Hepatocyte (in vitro differentiated cells): ENCODE results near the gene OXSM. TPM values are rescaled to one million over a fixed set of nuclear protein-coding genes. Genes with fewer than 3 reads are reported as not detected.

ENCODE experiments used
- DNase-seq: peaks from one replicate; pipeline ENCODE4 v3.0.0-alpha.2; 2016; ENCODE audit warnings: low spot score
- H2AFZ ChIP-seq: fragments of 200-600 bp; sonication (generic); 2 replicates; pipeline ENCODE4 v1.6.0; 2016; ENCODE audit warnings: antibody characterized with exemption, mild to moderate bottlenecking
- H3K27ac ChIP-seq: fragments of 200-600 bp; sonication (generic); 2 replicates; pipeline ENCODE4 v1.5.1; 2016; ENCODE audit warnings: mild to moderate bottlenecking
- H3K27me3 ChIP-seq: fragments of 200-600 bp; sonication (generic); 2 replicates; pipeline ENCODE4 v1.6.1; 2016
- H3K36me3 ChIP-seq: fragments of 200-600 bp; sonication (generic); replicated peaks from 2 replicates; pipeline ENCODE4 v1.5.1; 2016; ENCODE audit warnings: low read depth; ENCODE audit not compliant: insufficient read depth
- H3K4me1 ChIP-seq: fragments of 200-600 bp; sonication (generic); 2 replicates; pipeline ENCODE4 v1.5.1; 2016; ENCODE audit warnings: mild to moderate bottlenecking, moderate library complexity; ENCODE audit not compliant: insufficient read depth
- H3K4me2 ChIP-seq: fragments of 200-600 bp; sonication (generic); 2 replicates; pipeline ENCODE4 v1.6.0; 2016
- H3K4me3 ChIP-seq: fragments of 200-600 bp; sonication (generic); 2 replicates; pipeline ENCODE4 v1.5.1; 2016; ENCODE audit warnings: mild to moderate bottlenecking
- H3K79me2 ChIP-seq: fragments of 200-600 bp; sonication (generic); 2 replicates; pipeline ENCODE4 v1.6.0; 2017; ENCODE audit warnings: mild to moderate bottlenecking
- H3K9me2 ChIP-seq: fragments of 200-600 bp; sonication (generic); replicated peaks from 2 replicates; pipeline ENCODE4 v1.6.0; 2017; ENCODE audit warnings: mild to moderate bottlenecking; ENCODE audit not compliant: insufficient read depth
- H3K9me3 ChIP-seq: fragments of 200-600 bp; sonication (generic); 2 replicates; pipeline ENCODE4 v1.5.1; 2016; ENCODE audit warnings: low read depth, mild to moderate bottlenecking
- H4K20me1 ChIP-seq: fragments of 200-600 bp; sonication (generic); 2 replicates; pipeline ENCODE4 v1.6.0; 2016; ENCODE audit warnings: mild to moderate bottlenecking; ENCODE audit not compliant: insufficient read depth, poor library complexity, severe bottlenecking
- EZH2 ChIP-seq: fragments of 200-600 bp; sonication (generic); IDR thresholded peaks from 2 replicates; pipeline ENCODE4 v1.6.1; 2016; ENCODE audit warnings: antibody characterized with exemption, mild to moderate bottlenecking, borderline replicate concordance
- EZH2phosphoT487 ChIP-seq: fragments of 200-600 bp; sonication (generic); IDR thresholded peaks from one replicate; pipeline ENCODE4 v1.6.1; 2018; ENCODE audit warnings: antibody characterized with exemption, mild to moderate bottlenecking, low read depth, moderate library complexity; ENCODE audit not compliant: unreplicated experiment, severe bottlenecking
- WGBS: methylation state at CpG from one replicate; pipeline ENCODE4 v1.1.6; 2016; ENCODE audit warnings: low lambda C conversion rate; ENCODE audit errors: missing lambda C conversion rate; 5-methylcytosine and 5-hydroxymethylcytosine counted together
- polyA plus RNA-seq: library from polyadenylated mRNA; unstranded; fragments of >200 nt; fragmentation: Nextera tagmentation; extraction: Ambion mirVana; gene quantifications from 2 replicates; pipeline ENCODE4 v1.2.1, GENCODE V29; 2016
- total RNA-seq: library from RNA; depleted of rRNA; stranded (reverse); fragments of >200 nt; gene quantifications from 2 replicates; pipeline ENCODE4 v1.2.3, GENCODE V29; 2014
- TF ChIP-seq, protein P1 (sequence below): fragments of 200-600 bp; sonication (generic); IDR thresholded peaks from 2 replicates; pipeline ENCODE4 v1.5.1; 2016; ENCODE audit warnings: antibody characterized with exemption, mild to moderate bottlenecking; ENCODE audit not compliant: poor library complexity

OXSM gene
- total and polyA plus RNA-seq, 2 experiments from 2014 or later = 6.5 to 8.8 TPM

DNA sequence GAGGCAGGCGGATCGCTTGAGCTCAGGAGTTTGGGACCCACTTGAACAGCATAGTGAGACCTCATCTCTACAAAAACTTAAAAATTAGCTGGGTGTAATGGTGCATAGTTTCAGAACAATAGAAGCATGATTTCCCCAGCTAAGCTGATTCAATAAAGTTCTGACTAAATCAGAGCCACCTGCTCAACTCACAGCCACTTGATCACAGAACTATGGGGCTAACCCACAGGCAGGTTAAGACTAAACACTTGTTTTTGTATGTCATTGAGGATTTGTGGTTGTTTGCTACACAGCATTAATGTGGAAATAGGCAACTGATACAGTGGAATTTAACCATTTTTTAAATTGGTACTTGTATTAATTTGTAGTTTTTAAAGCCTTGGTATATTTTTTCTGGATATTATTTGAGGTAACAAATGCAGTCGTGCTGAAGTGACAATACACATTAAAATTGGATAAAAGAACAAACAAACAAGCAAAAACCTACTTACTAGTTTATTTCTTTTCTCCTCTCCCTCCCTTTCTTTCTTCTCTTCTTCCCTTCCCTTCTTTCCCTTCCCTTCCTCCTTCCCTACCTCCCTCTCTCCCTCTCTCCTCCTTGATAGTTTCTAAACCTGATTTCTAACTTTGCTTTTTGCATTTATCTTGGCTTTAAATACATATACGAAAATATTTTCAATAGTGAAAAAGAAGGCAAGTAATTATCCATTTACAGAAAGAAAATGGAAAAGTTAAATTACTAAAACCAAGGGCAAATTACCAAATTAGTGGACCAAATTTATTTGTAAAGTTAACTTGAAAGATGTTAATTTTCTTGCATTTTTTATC lies 32.1 kb downstream of the OXSM start:
- H2AFZ ChIP-seq = no peak overlapping the region
- no peak for DNase-seq
- H3K27me3 ChIP-seq = no peaks in the 10 kb centered on the region
- H3K9me3 ChIP-seq = no peaks in the 10 kb centered on the region
- 71% methylated on average over 4 of the region's 4 CpGs for WGBS
- H3K4me3 ChIP-seq = no peak overlapping the region
- H3K9me2 ChIP-seq = no peaks in the 10 kb centered on the region
- H3K79me2 ChIP-seq = no peaks in the 10 kb centered on the region
- H4K20me1 ChIP-seq = no peaks in the 10 kb centered on the region
- no peak overlapping the region for H3K4me2 ChIP-seq
- H3K36me3 ChIP-seq = no peaks in the 10 kb centered on the region
- TF ChIP-seq, protein P1, sequence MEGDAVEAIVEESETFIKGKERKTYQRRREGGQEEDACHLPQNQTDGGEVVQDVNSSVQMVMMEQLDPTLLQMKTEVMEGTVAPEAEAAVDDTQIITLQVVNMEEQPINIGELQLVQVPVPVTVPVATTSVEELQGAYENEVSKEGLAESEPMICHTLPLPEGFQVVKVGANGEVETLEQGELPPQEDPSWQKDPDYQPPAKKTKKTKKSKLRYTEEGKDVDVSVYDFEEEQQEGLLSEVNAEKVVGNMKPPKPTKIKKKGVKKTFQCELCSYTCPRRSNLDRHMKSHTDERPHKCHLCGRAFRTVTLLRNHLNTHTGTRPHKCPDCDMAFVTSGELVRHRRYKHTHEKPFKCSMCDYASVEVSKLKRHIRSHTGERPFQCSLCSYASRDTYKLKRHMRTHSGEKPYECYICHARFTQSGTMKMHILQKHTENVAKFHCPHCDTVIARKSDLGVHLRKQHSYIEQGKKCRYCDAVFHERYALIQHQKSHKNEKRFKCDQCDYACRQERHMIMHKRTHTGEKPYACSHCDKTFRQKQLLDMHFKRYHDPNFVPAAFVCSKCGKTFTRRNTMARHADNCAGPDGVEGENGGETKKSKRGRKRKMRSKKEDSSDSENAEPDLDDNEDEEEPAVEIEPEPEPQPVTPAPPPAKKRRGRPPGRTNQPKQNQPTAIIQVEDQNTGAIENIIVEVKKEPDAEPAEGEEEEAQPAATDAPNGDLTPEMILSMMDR = no peak
- no peak for TF ChIP-seq EZH2phosphoT487
- no peak for TF ChIP-seq EZH2
- no peaks in the 10 kb centered on the region for H3K4me1 ChIP-seq
- no peak overlapping the region for H3K27ac ChIP-seq

DNA sequence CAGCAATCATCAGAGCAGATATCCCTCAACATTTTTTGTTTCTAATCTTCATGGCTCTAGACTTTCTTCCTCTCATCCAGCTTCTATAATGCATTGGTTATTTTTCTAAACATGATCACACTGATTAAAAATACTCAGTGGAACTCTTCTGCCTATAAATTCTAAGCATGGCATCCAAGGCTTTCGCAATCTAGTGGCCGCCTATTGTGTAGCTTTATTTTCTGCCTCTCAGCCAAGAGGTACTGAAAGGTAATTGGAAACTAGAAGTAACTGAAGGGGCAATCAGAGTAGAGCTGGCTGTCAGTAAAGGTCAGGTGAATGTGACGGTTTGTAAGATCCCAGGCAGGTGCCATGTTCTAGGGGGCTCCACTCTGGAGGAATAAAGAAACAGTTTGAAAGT lies 33.4 kb downstream of the OXSM start:
- Histone ChIP-seq H2AFZ (no peak overlapping the region), H3K27me3 (no peaks in the 10 kb centered on the region), H3K36me3 (no peaks in the 10 kb centered on the region)

DNA sequence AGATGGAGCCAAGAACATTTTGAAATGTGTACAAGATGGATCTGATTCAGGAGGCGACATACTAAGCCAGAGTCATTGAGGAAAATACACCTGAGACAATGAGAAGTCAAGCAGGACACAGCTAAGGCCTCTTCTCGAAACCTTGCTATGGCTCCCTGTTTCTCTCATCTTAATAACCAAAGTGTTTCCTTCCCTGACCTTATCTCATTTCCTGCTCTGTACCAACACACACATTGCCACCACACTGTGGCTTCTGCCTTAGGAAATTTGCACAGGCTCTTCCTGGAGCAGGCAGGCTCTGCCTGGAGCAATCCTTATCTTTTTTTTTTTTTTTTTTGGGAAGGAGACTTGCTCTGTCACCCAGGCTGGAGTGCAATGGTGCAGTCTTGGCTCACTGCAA lies 36.6 kb downstream of the OXSM start:
- Histone ChIP-seq H3K27ac (no peak overlapping the region), H3K4me3 (no peak overlapping the region), H3K27me3 (no peaks in the 10 kb centered on the region), H4K20me1 (no peaks in the 10 kb centered on the region), H3K36me3 (no peaks in the 10 kb centered on the region), H3K9me3 (no peaks in the 10 kb centered on the region), H3K4me2 (no peak overlapping the region), H3K9me2 (no peaks in the 10 kb centered on the region), H3K4me1 (no peaks in the 10 kb centered on the region), H2AFZ (no peak overlapping the region), H3K79me2 (no peaks in the 10 kb centered on the region)
- TF ChIP-seq EZH2phosphoT487 (no peak), EZH2 (no peak)
- TF ChIP-seq, protein P1 = no peak
- no peak for DNase-seq
- WGBS = 89% methylated on average over 2 of the region's 2 CpGs

More for the DNA sequence above, 33.4 kb downstream of the OXSM start:
- H3K4me2 ChIP-seq = no peak overlapping the region
- H3K4me3 ChIP-seq = no peak overlapping the region
- no peaks in the 10 kb centered on the region for H3K9me2 ChIP-seq
- TF ChIP-seq, protein P1 = no peak
- TF ChIP-seq EZH2 (no peak), EZH2phosphoT487 (no peak)
- no peaks in the 10 kb centered on the region for H3K9me3 ChIP-seq
- no peak for DNase-seq
- 94% methylated on average over 3 of the region's 3 CpGs for WGBS
- H3K79me2 ChIP-seq = no peaks in the 10 kb centered on the region
- no peaks in the 10 kb centered on the region for H3K4me1 ChIP-seq
- no peaks in the 10 kb centered on the region for H4K20me1 ChIP-seq
- no peak overlapping the region for H3K27ac ChIP-seq
